OCI-LY3 (cell line): ENCODE data around the gene PLCL1.

Experiments
- H2AFZ ChIP-seq: fragments of 200-600, 300-600 bp; shearing (Covaris generic); 2 replicates; pipeline ENCODE4 v1.6.0; 2014; ENCODE audit warnings: antibody characterized with exemption, low read depth, low read length
- H3K27ac ChIP-seq: fragments of 200-600, 300-600 bp; sonication (generic); 2 replicates; pipeline ENCODE4 v1.5.1; 2014; ENCODE audit warnings: mild to moderate bottlenecking, low read length, moderate library complexity, mixed read lengths
- H3K27me3 ChIP-seq: fragments of 200-600, 300-600 bp; sonication (generic); 2 replicates; pipeline ENCODE4 v1.6.1; 2014; ENCODE audit warnings: low read depth, low read length, mixed read lengths
- H3K36me3 ChIP-seq: fragments of 200-600, 300-600 bp; sonication (generic); replicated peaks from 2 replicates; pipeline ENCODE3; 2014; ENCODE audit warnings: low read depth, low read length, mixed read lengths
- H3K4me1 ChIP-seq: fragments of 300-600, 200-600 bp; sonication (generic); 2 replicates; pipeline ENCODE4 v1.6.1; 2014; ENCODE audit warnings: low read length, mixed read lengths
- H3K4me2 ChIP-seq: fragments of 200-600, 300-600 bp; sonication (generic); 2 replicates; pipeline ENCODE4 v1.6.1; 2014; ENCODE audit warnings: low read length, mixed read lengths
- H3K4me3 ChIP-seq: fragments of 300-600, 200-600 bp; sonication (generic); 2 replicates; pipeline ENCODE4 v1.5.1; 2014; ENCODE audit warnings: antibody characterized with exemption, mild to moderate bottlenecking, low read length, moderate library complexity
- H3K79me2 ChIP-seq: fragments of 300-600, 200-600 bp; shearing (Covaris generic); 2 replicates; pipeline ENCODE4 v1.6.1; 2014; ENCODE audit warnings: mild to moderate bottlenecking, low read length, mixed read lengths
- H3K9ac ChIP-seq: fragments of 300-600, 200-600 bp; shearing (Covaris generic); 2 replicates; pipeline ENCODE4 v1.6.0; 2014; ENCODE audit warnings: mild to moderate bottlenecking, low read length, moderate library complexity
- H3K9me3 ChIP-seq: fragments of 200-600, 300-600 bp; shearing (Covaris generic); 2 replicates; pipeline ENCODE4 v1.6.1; 2014; ENCODE audit warnings: low read length, mixed read lengths; ENCODE audit not compliant: insufficient read depth
- H4K20me1 ChIP-seq: fragments of 200-600, 300-600 bp; sonication (generic); 2 replicates; pipeline ENCODE4 v1.6.1; 2016; ENCODE audit warnings: low read length, mixed read lengths; ENCODE audit not compliant: insufficient read depth
- CTCF ChIP-seq: fragments of 200-600, 300-600 bp; sonication (generic); IDR thresholded peaks from 2 replicates; pipeline ENCODE4 v1.5.1; 2014; ENCODE audit warnings: antibody characterized with exemption, low read length, low read depth
- EZH2phosphoT487 ChIP-seq: fragments of 200-600 bp; shearing (Covaris generic); IDR thresholded peaks from 2 replicates; pipeline ENCODE4 v1.6.1; 2018; ENCODE audit warnings: antibody characterized with exemption, mixed run types, low read depth

Gene PLCL1

GRCh38 chr2:197804049-197804757, at the start of gene PLCL1:
PLCL1 (plus strand) TSS chr2:197804593.
- Histone ChIP-seq H3K9ac (peak within 1 kb of the TSS; percentile 26), H3K36me3 (no peaks in the 10 kb centered on the region), H3K4me2 (peak within 1 kb of the TSS; percentile 91), H3K27ac (no peak within 1 kb of the TSS), H4K20me1 (no peaks in the 10 kb centered on the region), H3K9me3 (no peaks in the 10 kb centered on the region), H3K27me3 (peaks cover 44% of the 10 kb centered on the region), H3K4me1 (peaks cover 3% of the 10 kb centered on the region; the same call in 1 of the 2 replicates), H3K79me2 (no peaks in the 10 kb centered on the region), H2AFZ (peak within 1 kb of the TSS; percentile 83), H3K4me3 (peak within 1 kb of the TSS; percentile 78)
- no peak for TF ChIP-seq CTCF
- TF ChIP-seq EZH2phosphoT487: no peak

DNA sequence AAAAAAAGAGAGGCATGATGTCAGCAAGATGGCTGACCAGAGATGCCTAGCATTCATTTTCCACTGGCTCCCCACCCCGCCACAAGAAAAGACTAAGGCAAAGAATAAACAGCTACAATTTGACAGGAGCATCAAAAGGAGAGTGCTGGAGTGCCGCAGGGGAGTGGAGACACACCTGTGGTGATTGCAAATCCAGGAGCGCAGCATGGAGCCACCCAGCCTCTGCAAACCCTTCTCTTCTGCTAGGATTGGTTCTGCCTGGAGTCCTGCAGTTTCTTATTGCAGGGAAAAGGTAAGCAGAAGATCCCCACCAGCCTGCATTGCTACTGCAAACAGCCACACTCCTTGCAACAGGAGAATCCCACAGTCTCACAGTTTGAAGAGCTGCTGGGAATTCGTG, 45.4 kb upstream of the PLCL1 start:
- H3K4me2 ChIP-seq: no peak overlapping the region
- no peaks in the 10 kb centered on the region for H4K20me1 ChIP-seq
- no peak for TF ChIP-seq CTCF

GRCh38 chr2:197759625-197760292, 44.6 kb upstream of the PLCL1 start:
- Histone ChIP-seq H4K20me1 (no peaks in the 10 kb centered on the region), H3K9me3 (0 out of 2 replicates have a peak, but pooled peaks cover 5% of the 10 kb centered on the region), H3K27me3 (no peaks in the 10 kb centered on the region), H3K4me1 (no peaks in the 10 kb centered on the region), H3K79me2 (no peaks in the 10 kb centered on the region), H3K36me3 (no peaks in the 10 kb centered on the region), H3K9ac (no peak overlapping the region), H3K27ac (no peak overlapping the region), H3K4me3 (no peak overlapping the region), H2AFZ (no peak overlapping the region), H3K4me2 (no peak overlapping the region)
- no peak for TF ChIP-seq CTCF
- TF ChIP-seq EZH2phosphoT487: no peak

More for the DNA sequence above, 45.4 kb upstream of the PLCL1 start:
- Histone ChIP-seq H3K36me3 (no peaks in the 10 kb centered on the region), H3K79me2 (no peaks in the 10 kb centered on the region), H3K9ac (no peak overlapping the region), H3K27ac (no peak overlapping the region), H3K9me3 (0 out of 2 replicates have a peak, but pooled peaks cover 5% of the 10 kb centered on the region), H2AFZ (no peak overlapping the region), H3K4me1 (no peaks in the 10 kb centered on the region), H3K27me3 (no peaks in the 10 kb centered on the region), H3K4me3 (no peak overlapping the region)

DNA sequence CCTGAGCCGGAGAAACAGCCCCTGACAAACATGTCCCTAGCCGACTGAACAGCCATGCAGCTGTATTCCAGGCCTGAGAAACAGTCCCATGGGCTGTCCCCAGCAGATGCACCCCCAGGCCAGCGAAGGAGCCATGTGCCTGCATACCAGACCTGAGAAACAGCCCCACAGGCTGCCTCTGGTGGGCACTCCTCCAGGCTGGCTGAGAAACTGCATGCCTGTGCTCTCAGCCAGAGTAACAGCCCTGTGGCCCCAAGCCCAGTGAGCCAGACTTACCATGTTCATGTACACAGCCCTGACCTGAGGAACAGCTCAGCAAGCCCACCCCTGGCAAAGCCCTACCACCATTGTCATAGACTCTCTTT, 44.1 kb upstream of the PLCL1 start:
- H3K27me3 ChIP-seq: no peaks in the 10 kb centered on the region
- H2AFZ ChIP-seq: no peak overlapping the region
- H3K36me3 ChIP-seq: no peaks in the 10 kb centered on the region
- no peak overlapping the region for H3K27ac ChIP-seq
- 0 out of 2 replicates have a peak, but pooled peaks cover 5% of the 10 kb centered on the region for H3K9me3 ChIP-seq
- no peaks in the 10 kb centered on the region for H3K4me1 ChIP-seq
- H3K4me2 ChIP-seq: no peak overlapping the region
- no peak overlapping the region for H3K4me3 ChIP-seq
- no peaks in the 10 kb centered on the region for H3K79me2 ChIP-seq
- no peaks in the 10 kb centered on the region for H4K20me1 ChIP-seq
- TF ChIP-seq CTCF (no peak), EZH2phosphoT487 (no peak)
- no peak overlapping the region for H3K9ac ChIP-seq
